Choroid plexus epithelial cell (primary cell): Measurements from ENCODE around the gene C4orf33.
A peak's percentile ranks its signal among the peaks of the same experiment; 100 is the strongest.
"Not testable (repeated sequence)": the region's sequence is repeated elsewhere in the genome, so short reads cannot be mapped to it uniquely, and the experiment has no call there.

ENCODE experiments used
- DNase-seq: peaks from one replicate; pipeline ENCODE4 v3.0.0-alpha.2; 2010; ENCODE audit warnings: low read depth
- H3K4me3 ChIP-seq: 2 replicates; pipeline ENCODE4 v1.5.1; 2011; ENCODE audit warnings: low read depth, mild to moderate bottlenecking, control low read depth, low read length, moderate library complexity
- TF ChIP-seq, protein P1 (sequence below): conservative IDR thresholded peaks from 2 replicates; pipeline ENCODE4 v1.5.1; 2011; ENCODE audit warnings: low read depth, mild to moderate bottlenecking, control low read depth, inconsistent platforms, low read length, moderate library complexity

C4orf33 gene

GRCh38 chr4:129095811-129096454 is at the start of gene C4orf33:
C4orf33 (plus strand) TSS chr4:129096152; CDS start chr4:129102611, 6,459 bp downstream.
- peak; percentile 84 for DNase-seq
- peak within 1 kb of the TSS; percentile 61 for H3K4me3 ChIP-seq
- TF ChIP-seq, protein P1, sequence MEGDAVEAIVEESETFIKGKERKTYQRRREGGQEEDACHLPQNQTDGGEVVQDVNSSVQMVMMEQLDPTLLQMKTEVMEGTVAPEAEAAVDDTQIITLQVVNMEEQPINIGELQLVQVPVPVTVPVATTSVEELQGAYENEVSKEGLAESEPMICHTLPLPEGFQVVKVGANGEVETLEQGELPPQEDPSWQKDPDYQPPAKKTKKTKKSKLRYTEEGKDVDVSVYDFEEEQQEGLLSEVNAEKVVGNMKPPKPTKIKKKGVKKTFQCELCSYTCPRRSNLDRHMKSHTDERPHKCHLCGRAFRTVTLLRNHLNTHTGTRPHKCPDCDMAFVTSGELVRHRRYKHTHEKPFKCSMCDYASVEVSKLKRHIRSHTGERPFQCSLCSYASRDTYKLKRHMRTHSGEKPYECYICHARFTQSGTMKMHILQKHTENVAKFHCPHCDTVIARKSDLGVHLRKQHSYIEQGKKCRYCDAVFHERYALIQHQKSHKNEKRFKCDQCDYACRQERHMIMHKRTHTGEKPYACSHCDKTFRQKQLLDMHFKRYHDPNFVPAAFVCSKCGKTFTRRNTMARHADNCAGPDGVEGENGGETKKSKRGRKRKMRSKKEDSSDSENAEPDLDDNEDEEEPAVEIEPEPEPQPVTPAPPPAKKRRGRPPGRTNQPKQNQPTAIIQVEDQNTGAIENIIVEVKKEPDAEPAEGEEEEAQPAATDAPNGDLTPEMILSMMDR, result no peak

DNA sequence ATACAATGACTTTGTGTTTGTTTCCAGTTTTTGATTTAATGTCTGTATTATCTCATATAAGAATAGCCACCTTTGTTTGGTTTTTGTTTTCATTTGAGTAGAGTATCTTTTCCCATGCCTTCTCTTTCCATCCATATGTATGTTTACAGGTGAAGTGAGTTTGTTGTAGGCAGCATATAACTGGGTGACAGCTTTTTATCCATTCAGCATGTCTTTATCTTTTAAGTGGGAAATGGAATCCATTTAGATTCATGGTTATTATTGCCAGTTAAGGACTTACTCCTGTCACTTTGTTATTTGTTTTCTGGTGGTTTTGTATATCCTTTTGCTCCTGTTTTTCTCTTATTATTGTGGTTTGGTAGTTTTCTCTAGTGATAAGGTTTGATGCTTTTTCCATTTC is 36.9 kb upstream of the C4orf33 start:
- TF ChIP-seq, protein P1, result no peak
- no peak overlapping the region for H3K4me3 ChIP-seq
- DNase-seq, result no peak

GRCh38 chr4:129062580-129062979 is 33.4 kb upstream of the C4orf33 start:
- no peak overlapping the region for H3K4me3 ChIP-seq
- TF ChIP-seq, protein P1, result no peak
- no peak for DNase-seq

DNA sequence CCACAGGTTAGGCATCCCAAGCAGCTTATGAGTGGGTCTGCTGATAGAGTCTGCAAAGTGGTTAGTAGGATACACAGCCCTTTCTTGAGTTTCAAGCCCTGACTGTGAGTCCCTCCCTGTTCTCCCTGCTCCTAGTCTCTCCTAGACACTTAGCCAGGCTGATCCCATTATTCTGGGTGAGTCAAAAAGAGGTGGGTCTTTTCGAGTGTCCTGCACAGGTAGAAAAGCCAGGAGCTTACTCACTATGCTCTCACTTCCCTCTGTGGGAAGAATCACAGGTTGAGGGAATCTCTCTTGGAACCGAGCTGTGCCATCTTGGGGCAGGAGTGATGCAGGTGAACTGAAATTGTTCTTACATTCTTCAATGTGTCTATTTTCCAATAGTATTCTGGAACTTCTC is 32.3 kb upstream of the C4orf33 start:
- no peak overlapping the region for H3K4me3 ChIP-seq
- no peak for DNase-seq
- TF ChIP-seq, protein P1, result no peak

GRCh38 chr4:129064717-129065116 is 31.2 kb upstream of the C4orf33 start:
- TF ChIP-seq, protein P1, result no peak
- no peak overlapping the region for H3K4me3 ChIP-seq
- DNase-seq, result peak; percentile 81

- H3K4me3 ChIP-seq, DNase-seq: not testable (repeated sequence)
Measured at GRCh38 chr4:129069537-129069936, 26.4 kb upstream of the C4orf33 start.

DNA sequence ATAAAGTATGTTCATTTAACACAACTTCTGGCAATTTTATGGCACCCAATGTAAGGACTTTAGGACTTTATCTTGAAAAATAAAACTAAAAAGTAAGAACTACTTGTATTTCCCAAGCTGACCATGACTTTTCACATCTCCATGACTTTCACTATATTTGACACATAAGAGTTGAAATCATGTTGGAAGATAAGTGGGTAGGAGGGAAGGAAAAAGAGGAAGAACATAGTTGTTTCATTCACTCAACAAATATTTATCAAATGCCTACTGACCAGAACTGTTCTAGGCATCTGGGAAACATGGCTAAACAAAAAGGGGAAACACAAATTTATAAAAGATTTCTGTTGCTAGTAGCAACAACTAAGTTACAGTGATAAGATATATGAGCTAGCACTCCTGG is 18.6 kb upstream of the C4orf33 start:
- no peak for DNase-seq
- H3K4me3 ChIP-seq, result no peak overlapping the region
- TF ChIP-seq, protein P1, result no peak
